ENCODE measurements around the gene MT1G. TPM values are rescaled to one million over a fixed set of nuclear protein-coding genes. Genes with fewer than 3 reads are reported as not detected.

MT1G gene
- total RNA-seq, 2 donors from 2014 or later: 14.0 to 26.7 TPM

GRCh38 chr16:56643080-56643778 is 24.6 kb downstream of the MT1G start:
- DNase-seq (ENCODE audit: low spot score): peak; percentile 95
- intact Hi-C loops (cut with DNase I): no loop called here

GRCh38 chr16:56641166-56641565 is 26.7 kb downstream of the MT1G start:
- intact Hi-C loops (cut with DNase I): no loop called here
- no peak for DNase-seq (ENCODE audit: low spot score)

- intact Hi-C loops (cut with DNase I): no loop called here
- DNase-seq (ENCODE audit: low spot score): no peak
These were observed 27.8 kb downstream of the MT1G start for GRCh38 chr16:56640076-56640475.

- intact Hi-C loops (cut with DNase I): no loop called here
- DNase-seq (ENCODE audit: low spot score): no peak
These were observed 28.8 kb downstream of the MT1G start for GRCh38 chr16:56639045-56639444.

GRCh38 chr16:56637814-56638750 is 29.8 kb downstream of the MT1G start, which contains the start of gene MT1A:
Gene MT1A, plus strand, starts transcription at chr16:56638666. Its CDS starts 73 bp downstream, at chr16:56638739.
- intact Hi-C loops (cut with DNase I): no loop called here
- peak; percentile 96 for DNase-seq (ENCODE audit: low spot score)

- intact Hi-C loops (cut with DNase I): no loop called here
- DNase-seq (ENCODE audit: low spot score): no peak
These were observed 31.1 kb downstream of the MT1G start for GRCh38 chr16:56636616-56637413.

- intact Hi-C loops (cut with DNase I): no loop called here
- DNase-seq (ENCODE audit: low spot score): no peak
These were observed 32.4 kb downstream of the MT1G start for GRCh38 chr16:56635441-56635967.

GRCh38 chr16:56634715-56635440 is 33.0 kb downstream of the MT1G start:
- intact Hi-C loops (cut with DNase I): no loop called here
- DNase-seq (ENCODE audit: low spot score): no peak

- peak; percentile 63 for DNase-seq (ENCODE audit: low spot score)
- intact Hi-C loops (cut with DNase I): no loop called here
These were observed 34.3 kb downstream of the MT1G start for GRCh38 chr16:56633535-56633934.

- intact Hi-C loops (cut with DNase I): no loop called here
- DNase-seq (ENCODE audit: low spot score): peak; percentile 76
These were observed 35.0 kb downstream of the MT1G start for GRCh38 chr16:56632848-56633365.

GRCh38 chr16:56632156-56632847 is 35.6 kb downstream of the MT1G start, which contains the start of gene MT1M:
Gene MT1M, plus strand, starts transcription at chr16:56632659. Its CDS starts 73 bp downstream, at chr16:56632732.
- peak; percentile 94 for DNase-seq (ENCODE audit: low spot score)

GRCh38 chr16:56631832-56632155 is 36.1 kb downstream of the MT1G start:
- intact Hi-C loops (cut with DNase I): no loop called here

More at GRCh38 chr16:56632156-56632847, 35.6 kb downstream of the MT1G start, which contains the start of gene MT1M:
- intact Hi-C loops (cut with DNase I): no loop called here

GRCh38 chr16:56631197-56631596 is 36.7 kb downstream of the MT1G start:
- intact Hi-C loops (cut with DNase I): no loop called here
- no peak for DNase-seq (ENCODE audit: low spot score)

More at GRCh38 chr16:56631832-56632155, 36.1 kb downstream of the MT1G start:
- DNase-seq (ENCODE audit: low spot score): no peak

- intact Hi-C loops (cut with DNase I): no loop called here
- no peak for DNase-seq (ENCODE audit: low spot score)
These were observed 37.7 kb downstream of the MT1G start for GRCh38 chr16:56630134-56630533.

- DNase-seq (ENCODE audit: low spot score): no peak
- intact Hi-C loops (cut with DNase I): no loop called here
These were observed 38.3 kb downstream of the MT1G start for GRCh38 chr16:56629531-56629930.

GRCh38 chr16:56628486-56629350 is 39.1 kb downstream of the MT1G start:
- peak; percentile 38 for DNase-seq (ENCODE audit: low spot score)
- intact Hi-C loops (cut with DNase I): no loop called here

GRCh38 chr16:56626685-56627084 is 41.2 kb downstream of the MT1G start:
- intact Hi-C loops (cut with DNase I): no loop called here

More at GRCh38 chr16:56626685-56627084, 41.2 kb downstream of the MT1G start:
- no peak for DNase-seq (ENCODE audit: low spot score)

Measured in posterior vena cava (tissue), 2 donors.